SK-N-SH treated with all-trans-retinoic acid at 6 μM for 48 hours (cell line): Measurements from ENCODE around the gene DNM2.
"Not testable (repeated sequence)": the region's sequence is repeated elsewhere in the genome, so short reads cannot be mapped to it uniquely, and the experiment has no call there.

Experiments used
- ARNTL ChIP-seq: fragments of 450-650 bp; formaldehyde crosslinking; IDR thresholded peaks from 2 replicates; pipeline ENCODE4 v1.5.0; 2020; ENCODE audit warnings: low read depth, mild to moderate bottlenecking, moderate library complexity, borderline replicate concordance
- BACH2 ChIP-seq: fragments of 250-450 bp; sonication (Bioruptor Pico); IDR thresholded peaks from 2 replicates; pipeline ENCODE4 v1.9.0; 2021; ENCODE audit warnings: mild to moderate bottlenecking, borderline replicate concordance
- GLIS3 ChIP-seq: fragments of 250-450 bp; sonication (Bioruptor Pico); IDR thresholded peaks from 2 replicates; pipeline ENCODE4 v1.5.0; 2020; ENCODE audit warnings: mild to moderate bottlenecking, moderate library complexity
- OSR1 ChIP-seq: fragments of 250-450 bp; sonication (Bioruptor Pico); IDR thresholded peaks from 2 replicates; pipeline ENCODE4 v1.8.0; 2022; ENCODE audit warnings: moderate library complexity, mild to moderate bottlenecking, inconsistent platforms
- ZC3H10 ChIP-seq: fragments of 250-450 bp; sonication (Bioruptor Pico); IDR thresholded peaks from 2 replicates; pipeline ENCODE4 v1.5.1; 2021; ENCODE audit warnings: mild to moderate bottlenecking, moderate library complexity
- ZFP3 ChIP-seq: fragments of 250-450 bp; sonication (Bioruptor Pico); IDR thresholded peaks from 2 replicates; pipeline ENCODE4 v1.5.0; 2020; ENCODE audit warnings: mild to moderate bottlenecking, moderate library complexity
- TF ChIP-seq, protein P1 (sequence below): fragments of 250-450 bp; sonication (Bioruptor Pico); IDR thresholded peaks from 2 replicates; pipeline ENCODE4 v1.8.0; 2020; ENCODE audit warnings: mild to moderate bottlenecking, moderate library complexity, borderline replicate concordance

DNA sequence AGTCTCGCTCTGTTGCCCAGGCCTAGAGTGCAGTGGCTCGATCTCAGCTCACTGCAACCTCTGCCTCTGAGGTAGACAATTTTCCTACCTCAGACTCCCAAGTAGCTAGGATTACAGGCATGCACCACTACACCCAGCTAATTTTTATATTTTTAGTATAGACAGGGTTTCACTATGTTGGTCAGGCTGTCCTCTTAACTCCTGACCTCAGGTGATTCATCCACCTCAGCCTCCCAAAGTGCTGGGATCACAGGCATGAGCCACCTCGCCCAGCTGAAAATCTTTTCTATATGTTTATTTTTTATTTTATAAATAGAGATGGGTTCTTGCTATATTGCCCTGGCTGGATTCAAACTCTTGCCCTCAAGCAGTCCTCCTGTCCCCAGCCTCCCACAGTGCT lies 46.0 kb upstream of the DNM2 start:
- TF ChIP-seq, protein P1, sequence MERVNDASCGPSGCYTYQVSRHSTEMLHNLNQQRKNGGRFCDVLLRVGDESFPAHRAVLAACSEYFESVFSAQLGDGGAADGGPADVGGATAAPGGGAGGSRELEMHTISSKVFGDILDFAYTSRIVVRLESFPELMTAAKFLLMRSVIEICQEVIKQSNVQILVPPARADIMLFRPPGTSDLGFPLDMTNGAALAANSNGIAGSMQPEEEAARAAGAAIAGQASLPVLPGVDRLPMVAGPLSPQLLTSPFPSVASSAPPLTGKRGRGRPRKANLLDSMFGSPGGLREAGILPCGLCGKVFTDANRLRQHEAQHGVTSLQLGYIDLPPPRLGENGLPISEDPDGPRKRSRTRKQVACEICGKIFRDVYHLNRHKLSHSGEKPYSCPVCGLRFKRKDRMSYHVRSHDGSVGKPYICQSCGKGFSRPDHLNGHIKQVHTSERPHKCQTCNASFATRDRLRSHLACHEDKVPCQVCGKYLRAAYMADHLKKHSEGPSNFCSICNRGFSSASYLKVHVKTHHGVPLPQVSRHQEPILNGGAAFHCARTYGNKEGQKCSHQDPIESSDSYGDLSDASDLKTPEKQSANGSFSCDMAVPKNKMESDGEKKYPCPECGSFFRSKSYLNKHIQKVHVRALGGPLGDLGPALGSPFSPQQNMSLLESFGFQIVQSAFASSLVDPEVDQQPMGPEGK (CRISPR knock-in tag), result not testable (repeated sequence)
- TF ChIP-seq GLIS3; BACH2 (CRISPR knock-in tag); OSR1 (CRISPR knock-in tag); ZFP3 (CRISPR knock-in tag); ZC3H10 (CRISPR knock-in tag); ARNTL (CRISPR knock-in tag): not testable (repeated sequence)
